Neural cell (in vitro differentiated cells): ENCODE measurements around the gene BPIFB6. TPM values are rescaled to one million over a fixed set of nuclear protein-coding genes. Genes with fewer than 3 reads are reported as not detected.

Source experiments
- H2AFZ ChIP-seq: fragments of 200-600, 300-800 bp; sonication (generic), shearing (Covaris generic); 2 replicates; pipeline ENCODE4 v1.6.0; 2014; ENCODE audit warnings: low read depth, mild to moderate bottlenecking, antibody characterized with exemption, low read length, moderate library complexity
- H3F3A ChIP-seq: fragments of 200-600 bp; shearing (Covaris generic); 2 replicates; pipeline ENCODE4 v1.6.1; 2016; ENCODE audit warnings: mild to moderate bottlenecking, moderate library complexity, mixed read lengths, antibody characterized with exemption, low read length; ENCODE audit not compliant: insufficient read depth, poor library complexity, severe bottlenecking
- H3K27ac ChIP-seq: fragments of 200-600, 300-800 bp; sonication (generic), shearing (Covaris generic); 2 replicates; pipeline ENCODE4 v1.5.1; 2014; ENCODE audit warnings: mild to moderate bottlenecking, low read length, moderate library complexity
- H3K27me3 ChIP-seq: fragments of 300-800, 200-600 bp; sonication (generic), shearing (Covaris generic); 2 replicates; pipeline ENCODE4 v1.6.0; 2014; ENCODE audit warnings: mild to moderate bottlenecking, low read depth, low read length, moderate library complexity; ENCODE audit not compliant: insufficient read depth
- H3K36me3 ChIP-seq: fragments of 300-800, 200-600 bp; sonication (generic), shearing (Covaris generic); 2 replicates; pipeline ENCODE4 v1.5.1; 2014; ENCODE audit warnings: mild to moderate bottlenecking, antibody characterized with exemption, low read length, moderate library complexity; ENCODE audit not compliant: insufficient read depth
- H3K4me2 ChIP-seq: fragments of 300-800, 200-600 bp; sonication (generic), shearing (Covaris generic); 2 replicates; pipeline ENCODE4 v1.6.0; 2014; ENCODE audit warnings: mild to moderate bottlenecking, low read length
- H3K4me3 ChIP-seq: fragments of 300-800, 200-600 bp; sonication (generic), shearing (Covaris generic); 2 replicates; pipeline ENCODE4 v1.5.1; 2014; ENCODE audit warnings: mild to moderate bottlenecking, low read length, moderate library complexity
- H3K79me2 ChIP-seq: fragments of 200-600 bp; shearing (Covaris generic); replicated peaks from 2 replicates; pipeline ENCODE4 v1.6.0; 2014; ENCODE audit warnings: mild to moderate bottlenecking, low read length, moderate library complexity; ENCODE audit not compliant: insufficient read depth
- H3K9ac ChIP-seq: fragments of 300-800, 200-600 bp; sonication (generic), shearing (Covaris generic); 2 replicates; pipeline ENCODE4 v1.6.1; 2016; ENCODE audit warnings: mild to moderate bottlenecking, low read length, mixed read lengths
- H3K9me2 ChIP-seq: fragments of 200-600 bp; shearing (Covaris generic); 2 replicates; pipeline ENCODE4 v1.6.1; 2016; ENCODE audit warnings: mild to moderate bottlenecking, low read length, mixed read lengths; ENCODE audit not compliant: insufficient read depth
- H3K9me3 ChIP-seq: fragments of 200-600, 300-800 bp; sonication (generic), shearing (Covaris generic); 2 replicates; pipeline ENCODE4 v1.6.1; 2016; ENCODE audit warnings: mild to moderate bottlenecking, mixed run types, low read length, moderate library complexity, mixed read lengths
- H4K20me1 ChIP-seq: fragments of 200-600 bp; shearing (Covaris generic); 2 replicates; pipeline ENCODE4 v1.6.1; 2016; ENCODE audit warnings: mild to moderate bottlenecking, mixed run types; ENCODE audit not compliant: insufficient read depth
- EP300 ChIP-seq: fragments of 450-650 bp; conservative IDR thresholded peaks from 2 replicates; pipeline ENCODE4 v1.6.1; 2014; ENCODE audit warnings: antibody characterized with exemption, mild to moderate bottlenecking, moderate library complexity; ENCODE audit not compliant: poor library complexity, severe bottlenecking
- EZH2 ChIP-seq: fragments of 200-600, 300-800 bp; shearing (Covaris generic), sonication (generic); IDR thresholded peaks from 2 replicates; pipeline ENCODE4 v1.6.1; 2014; ENCODE audit warnings: antibody characterized with exemption, low read length, borderline replicate concordance, mild to moderate bottlenecking; ENCODE audit not compliant: insufficient read depth, poor library complexity, severe bottlenecking
- MXI1 ChIP-seq: fragments of 450-650 bp; conservative IDR thresholded peaks from 2 replicates; pipeline ENCODE4 v1.6.1; 2014; ENCODE audit warnings: antibody characterized with exemption, mild to moderate bottlenecking; ENCODE audit not compliant: poor library complexity, severe bottlenecking
- POLR2AphosphoS5 ChIP-seq: IDR thresholded peaks from 2 replicates; pipeline ENCODE4 v1.6.1; 2012
- RAD21 ChIP-seq: fragments of 450-650 bp; conservative IDR thresholded peaks from 2 replicates; pipeline ENCODE4 v1.6.1; 2014; ENCODE audit warnings: antibody characterized with exemption, mild to moderate bottlenecking, moderate library complexity
- SMC3 ChIP-seq: fragments of 450-650 bp; conservative IDR thresholded peaks from 2 replicates; pipeline ENCODE4 v1.6.1; 2014; ENCODE audit warnings: antibody characterized with exemption, mild to moderate bottlenecking, moderate library complexity; ENCODE audit not compliant: poor library complexity
- TAF1 ChIP-seq: IDR thresholded peaks from 2 replicates; pipeline ENCODE4 v1.6.1; 2012; ENCODE audit warnings: low read depth
- polyA plus RNA-seq: library from polyadenylated mRNA; depleted of rRNA; stranded (reverse); fragments of >200 nt; gene quantifications from 2 replicates; pipeline ENCODE4 v1.2.3, GENCODE V29; 2014
- TF ChIP-seq, protein P1 (sequence below): fragments of 450-650 bp; IDR thresholded peaks from 2 replicates; pipeline ENCODE4 v1.5.1; 2014; ENCODE audit warnings: antibody characterized with exemption, mild to moderate bottlenecking, moderate library complexity; ENCODE audit not compliant: poor library complexity, severe bottlenecking
- TF ChIP-seq, protein P2 (sequence below): IDR thresholded peaks from 2 replicates; pipeline ENCODE4 v1.6.1; 2012; ENCODE audit warnings: borderline replicate concordance

Gene BPIFB6
- polyA plus RNA-seq, 1 donor from 2014 or later = not detected

DNA sequence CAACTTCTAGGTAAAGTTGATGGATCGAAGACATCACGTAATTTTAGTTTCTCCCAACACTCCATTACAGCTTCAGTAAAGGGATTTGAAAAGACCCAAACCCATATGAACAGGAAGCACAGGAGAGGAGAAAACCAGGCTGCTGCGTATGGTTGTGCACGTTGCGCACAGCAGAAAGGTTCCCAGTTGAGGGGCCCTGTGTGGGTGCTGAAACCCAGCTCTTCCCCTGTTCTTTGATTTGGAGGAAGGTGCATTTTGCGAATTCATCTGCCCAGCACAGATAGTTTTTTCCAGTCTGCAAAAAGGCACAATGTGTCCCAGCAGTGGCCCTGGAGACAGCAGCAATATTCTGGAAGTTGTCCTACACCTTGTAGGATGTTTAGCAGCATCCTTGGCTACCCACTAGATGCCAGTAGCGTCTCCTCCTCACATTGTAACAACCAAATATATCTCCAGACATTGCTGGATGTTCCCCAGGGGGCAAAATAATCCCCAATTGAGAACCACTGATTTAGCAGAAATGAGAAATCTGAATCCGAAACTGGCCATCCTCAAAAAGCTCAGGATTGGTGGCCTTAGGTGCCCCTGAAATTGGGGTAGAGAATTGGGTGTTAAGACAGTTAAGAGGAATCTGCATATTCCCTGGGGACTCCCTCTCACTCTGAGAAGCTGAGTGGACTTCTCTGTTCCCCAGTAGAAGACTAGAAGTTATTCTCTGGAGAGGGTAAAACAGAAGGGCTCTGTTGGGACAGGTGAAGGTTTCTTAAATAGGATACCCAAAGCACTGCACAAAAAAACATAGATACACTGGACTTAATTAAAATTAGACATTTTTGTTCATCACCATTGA is 39.4 kb upstream of the BPIFB6 start:
- Histone ChIP-seq H3K9me2 (no peaks in the 10 kb centered on the region), H3F3A (no peaks in the 10 kb centered on the region), H4K20me1 (no peaks in the 10 kb centered on the region), H3K9ac (no peak overlapping the region), H3K36me3 (no peaks in the 10 kb centered on the region), H3K9me3 (peaks cover 8% of the 10 kb centered on the region), H3K27me3 (no peaks in the 10 kb centered on the region), H2AFZ (no peak overlapping the region), H3K27ac (no peak overlapping the region), H3K79me2 (no peaks in the 10 kb centered on the region), H3K4me3 (no peak overlapping the region), H3K4me2 (no peak overlapping the region)
- TF ChIP-seq RAD21 (no peak), SMC3 (no peak), EZH2 (no peak), EP300 (no peak), TAF1 (no peak), MXI1 (no peak), POLR2AphosphoS5 (no peak)
- TF ChIP-seq, protein P1, sequence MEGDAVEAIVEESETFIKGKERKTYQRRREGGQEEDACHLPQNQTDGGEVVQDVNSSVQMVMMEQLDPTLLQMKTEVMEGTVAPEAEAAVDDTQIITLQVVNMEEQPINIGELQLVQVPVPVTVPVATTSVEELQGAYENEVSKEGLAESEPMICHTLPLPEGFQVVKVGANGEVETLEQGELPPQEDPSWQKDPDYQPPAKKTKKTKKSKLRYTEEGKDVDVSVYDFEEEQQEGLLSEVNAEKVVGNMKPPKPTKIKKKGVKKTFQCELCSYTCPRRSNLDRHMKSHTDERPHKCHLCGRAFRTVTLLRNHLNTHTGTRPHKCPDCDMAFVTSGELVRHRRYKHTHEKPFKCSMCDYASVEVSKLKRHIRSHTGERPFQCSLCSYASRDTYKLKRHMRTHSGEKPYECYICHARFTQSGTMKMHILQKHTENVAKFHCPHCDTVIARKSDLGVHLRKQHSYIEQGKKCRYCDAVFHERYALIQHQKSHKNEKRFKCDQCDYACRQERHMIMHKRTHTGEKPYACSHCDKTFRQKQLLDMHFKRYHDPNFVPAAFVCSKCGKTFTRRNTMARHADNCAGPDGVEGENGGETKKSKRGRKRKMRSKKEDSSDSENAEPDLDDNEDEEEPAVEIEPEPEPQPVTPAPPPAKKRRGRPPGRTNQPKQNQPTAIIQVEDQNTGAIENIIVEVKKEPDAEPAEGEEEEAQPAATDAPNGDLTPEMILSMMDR = no peak
- TF ChIP-seq, protein P2, sequence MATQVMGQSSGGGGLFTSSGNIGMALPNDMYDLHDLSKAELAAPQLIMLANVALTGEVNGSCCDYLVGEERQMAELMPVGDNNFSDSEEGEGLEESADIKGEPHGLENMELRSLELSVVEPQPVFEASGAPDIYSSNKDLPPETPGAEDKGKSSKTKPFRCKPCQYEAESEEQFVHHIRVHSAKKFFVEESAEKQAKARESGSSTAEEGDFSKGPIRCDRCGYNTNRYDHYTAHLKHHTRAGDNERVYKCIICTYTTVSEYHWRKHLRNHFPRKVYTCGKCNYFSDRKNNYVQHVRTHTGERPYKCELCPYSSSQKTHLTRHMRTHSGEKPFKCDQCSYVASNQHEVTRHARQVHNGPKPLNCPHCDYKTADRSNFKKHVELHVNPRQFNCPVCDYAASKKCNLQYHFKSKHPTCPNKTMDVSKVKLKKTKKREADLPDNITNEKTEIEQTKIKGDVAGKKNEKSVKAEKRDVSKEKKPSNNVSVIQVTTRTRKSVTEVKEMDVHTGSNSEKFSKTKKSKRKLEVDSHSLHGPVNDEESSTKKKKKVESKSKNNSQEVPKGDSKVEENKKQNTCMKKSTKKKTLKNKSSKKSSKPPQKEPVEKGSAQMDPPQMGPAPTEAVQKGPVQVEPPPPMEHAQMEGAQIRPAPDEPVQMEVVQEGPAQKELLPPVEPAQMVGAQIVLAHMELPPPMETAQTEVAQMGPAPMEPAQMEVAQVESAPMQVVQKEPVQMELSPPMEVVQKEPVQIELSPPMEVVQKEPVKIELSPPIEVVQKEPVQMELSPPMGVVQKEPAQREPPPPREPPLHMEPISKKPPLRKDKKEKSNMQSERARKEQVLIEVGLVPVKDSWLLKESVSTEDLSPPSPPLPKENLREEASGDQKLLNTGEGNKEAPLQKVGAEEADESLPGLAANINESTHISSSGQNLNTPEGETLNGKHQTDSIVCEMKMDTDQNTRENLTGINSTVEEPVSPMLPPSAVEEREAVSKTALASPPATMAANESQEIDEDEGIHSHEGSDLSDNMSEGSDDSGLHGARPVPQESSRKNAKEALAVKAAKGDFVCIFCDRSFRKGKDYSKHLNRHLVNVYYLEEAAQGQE = no peak

DNA sequence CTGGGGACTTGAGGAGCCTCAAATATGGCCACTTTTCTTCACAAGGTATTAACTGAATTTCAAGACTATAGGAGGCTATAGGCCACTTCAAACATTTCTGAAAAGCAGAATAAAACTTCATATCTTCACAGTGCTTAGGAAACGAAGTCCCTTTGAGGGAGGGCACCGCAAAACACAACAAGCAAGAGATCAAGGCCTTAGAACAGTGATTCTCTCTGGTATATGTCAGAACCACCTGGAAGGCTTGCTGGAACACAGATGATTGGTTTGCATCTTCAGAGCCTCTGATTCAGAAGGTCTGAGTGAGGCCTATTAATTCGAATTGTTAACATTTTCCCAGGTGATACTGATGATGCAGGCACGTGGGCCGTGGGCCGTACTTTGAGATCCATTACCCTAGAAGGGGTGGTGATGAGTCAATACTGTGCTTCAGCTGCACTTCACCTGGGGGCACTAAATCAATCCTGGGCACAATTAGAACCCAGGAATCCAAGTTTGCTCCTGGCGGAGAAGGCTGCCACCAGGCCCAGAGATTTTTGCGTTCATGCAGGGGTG is 37.9 kb upstream of the BPIFB6 start:
- H3K9ac ChIP-seq = no peak overlapping the region
- H3K4me2 ChIP-seq = no peak overlapping the region
- H3K9me2 ChIP-seq = no peaks in the 10 kb centered on the region
- no peak overlapping the region for H3K4me3 ChIP-seq
- no peaks in the 10 kb centered on the region for H3K79me2 ChIP-seq
- H3F3A ChIP-seq = no peaks in the 10 kb centered on the region
- H3K9me3 ChIP-seq = peaks cover 8% of the 10 kb centered on the region
- H3K36me3 ChIP-seq = no peaks in the 10 kb centered on the region
- no peaks in the 10 kb centered on the region for H4K20me1 ChIP-seq
- no peaks in the 10 kb centered on the region for H3K27me3 ChIP-seq
- H3K27ac ChIP-seq = no peak overlapping the region
- TF ChIP-seq TAF1 = no peak
- TF ChIP-seq RAD21 = no peak
- TF ChIP-seq, protein P1 = no peak
- TF ChIP-seq POLR2AphosphoS5 = no peak
- TF ChIP-seq EP300 = no peak
- no peak overlapping the region for H2AFZ ChIP-seq
